Spleen (tissue), 7 donors: ENCODE data around the gene GFPT1.

Experiments used
- POLR2A ChIP-seq, 3 donors: fragments of 450-650 bp; IDR thresholded peaks; one replicate each; pipeline ENCODE4 v1.5.1; 2017; ENCODE audit warnings: antibody characterized with exemption in 3 of 3, mild to moderate bottlenecking in 1 of 3
- POLR2AphosphoS5 ChIP-seq, 3 donors: sonication (generic); formaldehyde crosslinking; IDR thresholded peaks; one replicate each; pipeline ENCODE4 v1.5.1; 2017; ENCODE audit warnings: antibody characterized with exemption in 3 of 3
- TF ChIP-seq, protein P1 (sequence below), 11 experiments: fragments of 200-600 bp in 7 of 11; fragments of 450-650 bp in 4 of 11; sonication (generic) in 4 of 11; IDR thresholded peaks in 8 of 11; conservative IDR thresholded peaks in 3 of 11; 1 replicate in 7 of 11; 2 replicates in 4 of 11; pipeline versions ENCODE4 v1.4.0 to v1.8.0; 2016 to 2021; ENCODE audit warnings: antibody characterized with exemption in 11 of 11, inconsistent platforms in 4 of 11, mild to moderate bottlenecking in 1 of 11
- donor health status: DM: no; HTN: no; CAD: no; lungs with moderate emphysema.
- donor health status: DM: no; HTN: no; CAD: no.
- donor health status: DM: no; HTN: no; CAD: no.

DNA sequence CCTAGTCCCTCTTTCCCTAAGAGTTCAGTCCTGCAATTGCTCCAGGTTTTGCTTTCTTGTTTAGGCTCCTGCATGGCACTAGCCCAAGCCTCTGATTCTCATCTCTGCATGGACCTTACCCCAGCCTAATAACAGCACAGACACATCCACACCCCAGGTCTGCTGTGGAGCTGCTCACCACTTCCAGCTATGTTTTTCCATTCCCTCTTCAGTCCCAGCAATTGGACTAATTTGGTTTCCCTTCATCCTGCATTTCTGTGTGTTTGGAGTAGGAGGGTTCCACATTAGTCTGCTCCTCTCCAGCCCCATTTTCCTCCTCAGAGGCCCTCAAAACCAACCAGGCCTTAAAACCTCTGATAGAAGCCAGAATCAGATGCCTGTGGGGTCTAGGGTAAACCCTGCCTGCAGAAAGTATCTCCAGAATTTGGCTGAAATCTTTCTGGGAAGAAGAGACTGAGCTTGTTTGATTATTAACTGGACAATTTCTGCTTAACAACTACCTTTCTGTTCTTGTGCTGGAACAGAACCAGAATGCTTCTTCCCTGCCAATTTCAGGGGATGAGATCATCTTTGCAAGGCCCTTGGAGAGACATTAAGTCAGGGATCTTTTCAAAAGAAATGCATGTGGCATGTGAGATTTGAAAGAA lies 95.9 kb downstream of the GFPT1 start:
- TF ChIP-seq POLR2A (IDR thresholded peaks at IDR 0.05) (no peak), POLR2AphosphoS5 (IDR thresholded peaks at IDR 0.05) (no peak)
- TF ChIP-seq, protein P1, sequence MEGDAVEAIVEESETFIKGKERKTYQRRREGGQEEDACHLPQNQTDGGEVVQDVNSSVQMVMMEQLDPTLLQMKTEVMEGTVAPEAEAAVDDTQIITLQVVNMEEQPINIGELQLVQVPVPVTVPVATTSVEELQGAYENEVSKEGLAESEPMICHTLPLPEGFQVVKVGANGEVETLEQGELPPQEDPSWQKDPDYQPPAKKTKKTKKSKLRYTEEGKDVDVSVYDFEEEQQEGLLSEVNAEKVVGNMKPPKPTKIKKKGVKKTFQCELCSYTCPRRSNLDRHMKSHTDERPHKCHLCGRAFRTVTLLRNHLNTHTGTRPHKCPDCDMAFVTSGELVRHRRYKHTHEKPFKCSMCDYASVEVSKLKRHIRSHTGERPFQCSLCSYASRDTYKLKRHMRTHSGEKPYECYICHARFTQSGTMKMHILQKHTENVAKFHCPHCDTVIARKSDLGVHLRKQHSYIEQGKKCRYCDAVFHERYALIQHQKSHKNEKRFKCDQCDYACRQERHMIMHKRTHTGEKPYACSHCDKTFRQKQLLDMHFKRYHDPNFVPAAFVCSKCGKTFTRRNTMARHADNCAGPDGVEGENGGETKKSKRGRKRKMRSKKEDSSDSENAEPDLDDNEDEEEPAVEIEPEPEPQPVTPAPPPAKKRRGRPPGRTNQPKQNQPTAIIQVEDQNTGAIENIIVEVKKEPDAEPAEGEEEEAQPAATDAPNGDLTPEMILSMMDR (IDR thresholded peaks at IDR 0.05 in 8 of 11, conservative IDR thresholded peaks at IDR 0.05 in 3 of 11), result no peak
